Measurements from ENCODE around the gene XYLT2. TPM values are rescaled to one million over a fixed set of nuclear protein-coding genes. Genes with fewer than 3 reads are reported as not detected.
A peak's percentile ranks its signal among the peaks of the same experiment; 100 is the strongest.

The XYLT2 gene
- polyA plus RNA-seq, 6 donors from 2014 or later, result 5.7 to 14.0 (median 9.5) TPM

- Mint-ChIP-seq H3K27me3 (no peaks in the 10 kb centered on the region), H3K4me3 (no peak overlapping the region), H3K27ac (no peak overlapping the region), H3K36me3 (peaks cover 0 to 14% of the 10 kb centered on the region in 2 donors), H3K4me1 (peaks cover 8 to 17% (median 13%) of the 10 kb centered on the region in 3 donors), H3K9me3 (no peaks in the 10 kb centered on the region)
- DNase-seq (no peak), ATAC-seq (ENCODE audit: low read depth in 2 of 2) (no peak)
These were observed 19.9 kb downstream of the XYLT2 start for GRCh38 chr17:50365649-50366393.

GRCh38 chr17:50367401-50367800 lies 21.5 kb downstream of the XYLT2 start:
- peaks cover 0 to 16% of the 10 kb centered on the region in 2 donors for H3K36me3 Mint-ChIP-seq
- DNase-seq, result no peak
- no peaks in the 10 kb centered on the region for H3K9me3 Mint-ChIP-seq
- H3K4me3 Mint-ChIP-seq, result no peak overlapping the region
- H3K27ac Mint-ChIP-seq, result no peak overlapping the region
- peaks cover 15 to 22% (median 18%) of the 10 kb centered on the region in 3 donors for H3K4me1 Mint-ChIP-seq
- no peak for ATAC-seq (ENCODE audit: low read depth in 2 of 2)
- H3K27me3 Mint-ChIP-seq, result no peaks in the 10 kb centered on the region

- H3K27ac Mint-ChIP-seq, result no peak overlapping the region
- peaks cover 24 to 35% (median 26%) of the 10 kb centered on the region in 3 donors for H3K4me1 Mint-ChIP-seq
- DNase-seq (no peak), ATAC-seq (ENCODE audit: low read depth in 2 of 2) (no peak)
- H3K9me3 Mint-ChIP-seq, result no peaks in the 10 kb centered on the region
- H3K4me3 Mint-ChIP-seq, result peak overlapping the region in 4 of 8 donors; percentile 21 to 64 (median 35)
- H3K36me3 Mint-ChIP-seq, result peaks cover 8 to 25% of the 10 kb centered on the region in 2 donors
- no peaks in the 10 kb centered on the region for H3K27me3 Mint-ChIP-seq
These were observed 24.1 kb downstream of the XYLT2 start for GRCh38 chr17:50370052-50370451.

GRCh38 chr17:50371526-50371925 lies 25.6 kb downstream of the XYLT2 start:
- ATAC-seq (ENCODE audit: low read depth in 2 of 2) (no peak), DNase-seq (no peak)
- Mint-ChIP-seq H3K9me3 (no peaks in the 10 kb centered on the region), H3K27me3 (no peaks in the 10 kb centered on the region), H3K4me3 (peak overlapping the region in 7 of 8 donors; percentile 72 to 100 (median 94)), H3K4me1 (peaks cover 20 to 32% (median 24%) of the 10 kb centered on the region in 3 donors), H3K27ac (peak overlapping the region in 2 of 6 donors; percentile 29 to 39), H3K36me3 (peaks cover 8 to 20% of the 10 kb centered on the region in 2 donors)

- peak overlapping the region; percentile 99 to 100 (median 100) for H3K27ac Mint-ChIP-seq
- H3K4me1 Mint-ChIP-seq, result peaks cover 20 to 32% (median 24%) of the 10 kb centered on the region in 3 donors
- peaks cover 8 to 20% of the 10 kb centered on the region in 2 donors for H3K36me3 Mint-ChIP-seq
- DNase-seq, result no peak
- no peak for ATAC-seq (ENCODE audit: low read depth in 2 of 2)
- H3K4me3 Mint-ChIP-seq, result peak overlapping the region; percentile 91 to 100 (median 98)
- no peaks in the 10 kb centered on the region for H3K27me3 Mint-ChIP-seq
- H3K9me3 Mint-ChIP-seq, result no peaks in the 10 kb centered on the region
These were observed 26.4 kb downstream of the XYLT2 start for GRCh38 chr17:50372222-50372757.

GRCh38 chr17:50372758-50373556 lies 27.0 kb downstream of the XYLT2 start, which contains the start of the genes EME1 and MRPL27:
TSS of gene EME1 (plus strand) at chr17:50373229. CDS start at chr17:50375209, 1,980 bp downstream.
TSS of gene MRPL27 (minus strand) at chr17:50373184. CDS start at chr17:50373170, 14 bp downstream.
- Mint-ChIP-seq H3K36me3 (peaks cover 8 to 13% of the 10 kb centered on the region in 2 donors), H3K27ac (peak within 1 kb of the TSS; percentile 99 to 100 (median 100)), H3K4me1 (peaks cover 20 to 32% (median 24%) of the 10 kb centered on the region in 3 donors), H3K27me3 (no peaks in the 10 kb centered on the region), H3K4me3 (peak within 1 kb of the TSS; percentile 91 to 100 (median 98)), H3K9me3 (no peaks in the 10 kb centered on the region)
- peak; percentile 90 for DNase-seq
- ATAC-seq (ENCODE audit: low read depth in 2 of 2), result peak; percentile 96

- ATAC-seq (ENCODE audit: low read depth in 2 of 2) (no peak), DNase-seq (no peak)
- Mint-ChIP-seq H3K4me1 (peaks cover 20 to 32% (median 24%) of the 10 kb centered on the region in 3 donors), H3K4me3 (peak overlapping the region in 6 of 8 donors; percentile 91 to 100 (median 98)), H3K36me3 (peaks cover 8 to 11% of the 10 kb centered on the region in 2 donors), H3K27me3 (no peaks in the 10 kb centered on the region), H3K9me3 (no peaks in the 10 kb centered on the region), H3K27ac (peak overlapping the region in 2 of 6 donors; percentile 99 to 100)
These were observed 27.8 kb downstream of the XYLT2 start for GRCh38 chr17:50373705-50374104.

GRCh38 chr17:50375858-50376538 lies 30.1 kb downstream of the XYLT2 start:
- Mint-ChIP-seq H3K4me1 (peaks cover 20 to 26% (median 22%) of the 10 kb centered on the region in 3 donors), H3K27me3 (no peaks in the 10 kb centered on the region), H3K4me3 (no peak overlapping the region), H3K36me3 (peaks cover 8 to 11% of the 10 kb centered on the region in 2 donors), H3K9me3 (no peaks in the 10 kb centered on the region), H3K27ac (peak overlapping the region in 1 of 6 donors; percentile 61)
- no peak for ATAC-seq (ENCODE audit: low read depth in 2 of 2)
- no peak for DNase-seq

- Mint-ChIP-seq H3K36me3 (peaks cover 0 to 9% of the 10 kb centered on the region in 2 donors), H3K4me1 (no peaks in the 10 kb centered on the region), H3K27me3 (no peaks in the 10 kb centered on the region), H3K9me3 (no peaks in the 10 kb centered on the region), H3K27ac (peak overlapping the region in 1 of 6 donors; percentile 72), H3K4me3 (no peak overlapping the region)
- ATAC-seq (ENCODE audit: low read depth in 2 of 2) (no peak), DNase-seq (no peak)
These were observed 33.6 kb downstream of the XYLT2 start for GRCh38 chr17:50379351-50380132.

GRCh38 chr17:50380369-50381259 lies 34.7 kb downstream of the XYLT2 start:
- ATAC-seq (ENCODE audit: low read depth in 2 of 2), result peak in 1 of 2 donors; percentile 43

GRCh38 chr17:50381260-50381815 lies 35.4 kb downstream of the XYLT2 start:
- ATAC-seq (ENCODE audit: low read depth in 2 of 2), result no peak
- no peak overlapping the region for H3K4me3 Mint-ChIP-seq
- peaks cover 10 to 19% of the 10 kb centered on the region in 2 donors for H3K36me3 Mint-ChIP-seq
- no peaks in the 10 kb centered on the region for H3K27me3 Mint-ChIP-seq
- H3K4me1 Mint-ChIP-seq, result no peaks in the 10 kb centered on the region
- DNase-seq, result no peak
- H3K9me3 Mint-ChIP-seq, result no peaks in the 10 kb centered on the region
- peak overlapping the region in 2 of 6 donors; percentile 42 to 69 for H3K27ac Mint-ChIP-seq

More at GRCh38 chr17:50380369-50381259, 34.7 kb downstream of the XYLT2 start:
- H3K9me3 Mint-ChIP-seq, result no peaks in the 10 kb centered on the region
- no peaks in the 10 kb centered on the region for H3K4me1 Mint-ChIP-seq
- H3K27ac Mint-ChIP-seq, result no peak overlapping the region
- no peak for DNase-seq
- H3K27me3 Mint-ChIP-seq, result no peaks in the 10 kb centered on the region
- H3K36me3 Mint-ChIP-seq, result peaks cover 9 to 17% of the 10 kb centered on the region in 2 donors
- no peak overlapping the region for H3K4me3 Mint-ChIP-seq
